HCT116 (cell line): ENCODE measurements around the gene POLR3H.

Experiments used
- CTCF ChIP-seq, 3 experiments: fragments of 200-600 bp in 1 of 3; sonication (generic) in 1 of 3; IDR thresholded peaks in 2 of 3; conservative IDR thresholded peaks in 1 of 3; 2 replicates each; pipeline ENCODE4 v1.5.1; 2012 to 2017; ENCODE audit warnings: low read depth in 2 of 3, low read length in 2 of 3, antibody characterized with exemption in 1 of 3, borderline replicate concordance in 1 of 3, control low read depth in 1 of 3, mild to moderate bottlenecking in 1 of 3, mixed read lengths in 1 of 3, mixed run types in 1 of 3, moderate library complexity in 1 of 3; ENCODE audit not compliant: insufficient read depth in 1 of 3
- YY1 ChIP-seq: IDR thresholded peaks from 2 replicates; pipeline ENCODE4 v1.6.1; 2011; ENCODE audit warnings: low read length, low read depth, moderate library complexity, mild to moderate bottlenecking; ENCODE audit not compliant: insufficient replicate concordance; ENCODE audit errors: extremely low read depth

GRCh38 chr22:41478473-41478872 lies 65.8 kb downstream of the POLR3H start:
- TF ChIP-seq YY1 (no peak), CTCF (IDR thresholded peaks at IDR 0.05 in 2 of 3, conservative IDR thresholded peaks at IDR 0.05 in 1 of 3; ENCODE audit: borderline replicate concordance in 1 of 3, insufficient read depth in 1 of 3, low read depth in 2 of 3, low read length in 2 of 3) (no peak)
